GM23338 (cell line): Measurements from ENCODE around the gene CDK1. TPM values are rescaled to one million over a fixed set of nuclear protein-coding genes. Genes with fewer than 3 reads are reported as not detected.

Source experiments
- ATAC-seq: fragments of 200-7000 bp; cut with Tn5 transposase; 3 replicates; pipeline ENCODE4 v1.9.1; 2020
- DNase-seq: peaks from one replicate; pipeline ENCODE4 v3.0.0-alpha.2; 2015; ENCODE audit warnings: low spot score
- H2AFZ ChIP-seq: fragments of 200-600 bp; sonication (generic); 2 replicates; pipeline ENCODE4 v1.8.0; 2016; ENCODE audit warnings: antibody characterized with exemption, mild to moderate bottlenecking, moderate library complexity
- H3F3A ChIP-seq: fragments of 200-600 bp; sonication (generic); replicated peaks from 2 replicates; pipeline ENCODE4 v1.8.0; 2017; ENCODE audit warnings: antibody characterized with exemption, mixed run types, low read depth
- H3K27ac ChIP-seq: fragments of 200-600 bp; sonication (generic); 2 replicates; pipeline ENCODE4 v1.6.1; 2016; ENCODE audit warnings: low read depth
- H3K27me3 ChIP-seq: fragments of 200-600 bp; sonication (generic); 2 replicates; pipeline ENCODE4 v1.8.0; 2016; ENCODE audit warnings: mild to moderate bottlenecking, mixed run types, moderate library complexity; ENCODE audit not compliant: insufficient read depth
- H3K36me3 ChIP-seq: fragments of 200-600 bp; sonication (generic); 2 replicates; pipeline ENCODE4 v1.8.0; 2016; ENCODE audit warnings: mild to moderate bottlenecking; ENCODE audit not compliant: insufficient read depth
- H3K4me1 ChIP-seq: fragments of 200-600 bp; sonication (generic); 2 replicates; pipeline ENCODE4 v1.8.0; 2016; ENCODE audit warnings: mild to moderate bottlenecking, moderate library complexity; ENCODE audit not compliant: insufficient read depth
- H3K4me2 ChIP-seq: fragments of 200-600 bp; sonication (generic); 2 replicates; pipeline ENCODE4 v1.7.1; 2017; ENCODE audit warnings: mixed run types
- H3K4me3 ChIP-seq: fragments of 200-600 bp; sonication (generic); 2 replicates; pipeline ENCODE4 v1.6.1; 2016; ENCODE audit warnings: mixed run types
- H3K79me2 ChIP-seq: fragments of 200-600 bp; sonication (generic); replicated peaks from 2 replicates; pipeline ENCODE4 v1.8.0; 2017; ENCODE audit warnings: mild to moderate bottlenecking; ENCODE audit not compliant: insufficient read depth
- H3K9me2 ChIP-seq: fragments of 200-600 bp; sonication (generic); 2 replicates; pipeline ENCODE4 v1.8.0; 2017; ENCODE audit not compliant: insufficient read depth
- H4K20me1 ChIP-seq: fragments of 200-600 bp; sonication (generic); replicated peaks from 2 replicates; pipeline ENCODE4 v1.8.0; 2017; ENCODE audit warnings: mild to moderate bottlenecking; ENCODE audit not compliant: insufficient read depth
- H3K27ac Mint-ChIP-seq: 2 replicates; pipeline ENCODE4 v1.8.0; 2020; ENCODE audit warnings: inconsistent platforms, mild to moderate bottlenecking, moderate library complexity, mixed read lengths
- H3K27me3 Mint-ChIP-seq: 3 replicates; pipeline ENCODE4 v1.8.0; 2022; ENCODE audit warnings: low read depth, mild to moderate bottlenecking, moderate library complexity, mixed read lengths, inconsistent platforms; ENCODE audit not compliant: insufficient read depth, poor library complexity
- H3K36me3 Mint-ChIP-seq: 3 replicates; pipeline ENCODE4 v1.8.0; 2021; ENCODE audit warnings: low read depth, mild to moderate bottlenecking, inconsistent platforms, moderate library complexity, mixed read lengths
- H3K4me1 Mint-ChIP-seq: 3 replicates; pipeline ENCODE4 v1.8.0; 2020; ENCODE audit warnings: mild to moderate bottlenecking, inconsistent platforms, mixed read lengths
- H3K4me3 Mint-ChIP-seq: 3 replicates; pipeline ENCODE4 v1.8.0; 2021; ENCODE audit warnings: moderate library complexity, mild to moderate bottlenecking, inconsistent platforms, mixed read lengths
- H3K9me3 Mint-ChIP-seq: 3 replicates; pipeline ENCODE4 v1.8.0; 2020; ENCODE audit warnings: moderate library complexity, mild to moderate bottlenecking, inconsistent platforms, mixed read lengths
- CREB1 ChIP-seq: fragments of 250-450 bp; sonication (Bioruptor Pico); IDR thresholded peaks from 2 replicates; pipeline ENCODE4 v1.5.0; 2020; ENCODE audit warnings: low read depth, mild to moderate bottlenecking, moderate library complexity
- EZH2 ChIP-seq: fragments of 200-600 bp; sonication (generic); IDR thresholded peaks from one replicate; pipeline ENCODE4 v1.8.0; 2017; ENCODE audit warnings: antibody characterized with exemption, mild to moderate bottlenecking, low read depth; ENCODE audit not compliant: unreplicated experiment
- EZH2phosphoT487 ChIP-seq: fragments of 200-600 bp; sonication (generic); IDR thresholded peaks from one replicate; pipeline ENCODE4 v1.8.1; 2018; ENCODE audit warnings: antibody characterized with exemption; ENCODE audit not compliant: unreplicated experiment
- JUNB ChIP-seq: IDR thresholded peaks from one replicate; pipeline ENCODE4 v1.6.1; 2016; ENCODE audit warnings: antibody characterized with exemption; ENCODE audit not compliant: unreplicated experiment
- NANOG ChIP-seq: IDR thresholded peaks from 2 replicates; pipeline ENCODE4 v1.6.1; 2016; ENCODE audit warnings: antibody characterized with exemption, borderline replicate concordance
- ZNF114 ChIP-seq: fragments of 250-450 bp; sonication (Bioruptor Pico); IDR thresholded peaks from 2 replicates; pipeline ENCODE4 v1.5.0; 2020; ENCODE audit warnings: mild to moderate bottlenecking, moderate library complexity
- ZNF331 ChIP-seq: fragments of 250-450 bp; sonication (Bioruptor Pico); IDR thresholded peaks from 2 replicates; pipeline ENCODE4 v1.5.0; 2020; ENCODE audit warnings: low read depth, mild to moderate bottlenecking, moderate library complexity
- polyA plus RNA-seq: library from polyadenylated mRNA; unstranded; fragments of >200 nt; fragmentation: Nextera tagmentation; extraction: Ambion mirVana; gene quantifications from 2 replicates; pipeline ENCODE4 v1.2.1, GENCODE V29; 2016
- total RNA-seq: library from RNA; depleted of rRNA; stranded (reverse); fragments of >200 nt; shearing (Covaris generic); gene quantifications from 2 replicates; pipeline ENCODE4 v1.2.3, GENCODE V29; 2014
- TF ChIP-seq, protein P1 (sequence below), 2 experiments: fragments of 200-600 bp in 1 of 2; sonication (generic) in 1 of 2; conservative IDR thresholded peaks; 2 replicates each; pipeline versions ENCODE4 v1.5.1 to v1.6.1; 2016 to 2017; ENCODE audit warnings: antibody characterized with exemption in 2 of 2, low read depth in 2 of 2, mild to moderate bottlenecking in 2 of 2, moderate library complexity in 1 of 2
- TF ChIP-seq, protein P2 (sequence below): fragments of 250-450 bp; sonication (Bioruptor Pico); IDR thresholded peaks from 2 replicates; pipeline ENCODE4 v1.5.0; 2020; ENCODE audit warnings: mild to moderate bottlenecking, moderate library complexity
- TF ChIP-seq, protein P3 (sequence below): IDR thresholded peaks from one replicate; pipeline ENCODE4 v1.6.1; 2018; ENCODE audit warnings: antibody characterized with exemption; ENCODE audit not compliant: unreplicated experiment
- TF ChIP-seq, protein P4 (sequence below): IDR thresholded peaks from 2 replicates; pipeline ENCODE4 v1.6.1; 2016; ENCODE audit warnings: antibody characterized with exemption

The CDK1 gene
- total and polyA plus RNA-seq, 2 experiments from 2014 or later = 165 to 166 TPM

GRCh38 chr10:60739558-60739957 lies 38.7 kb upstream of the CDK1 start:
- H3K79me2 ChIP-seq = no peaks in the 10 kb centered on the region
- no peak overlapping the region for H3K4me3 ChIP-seq
- H2AFZ ChIP-seq = no peak overlapping the region
- H3F3A ChIP-seq = no peaks in the 10 kb centered on the region
- TF ChIP-seq EZH2phosphoT487 = no peak
- TF ChIP-seq, protein P1, sequence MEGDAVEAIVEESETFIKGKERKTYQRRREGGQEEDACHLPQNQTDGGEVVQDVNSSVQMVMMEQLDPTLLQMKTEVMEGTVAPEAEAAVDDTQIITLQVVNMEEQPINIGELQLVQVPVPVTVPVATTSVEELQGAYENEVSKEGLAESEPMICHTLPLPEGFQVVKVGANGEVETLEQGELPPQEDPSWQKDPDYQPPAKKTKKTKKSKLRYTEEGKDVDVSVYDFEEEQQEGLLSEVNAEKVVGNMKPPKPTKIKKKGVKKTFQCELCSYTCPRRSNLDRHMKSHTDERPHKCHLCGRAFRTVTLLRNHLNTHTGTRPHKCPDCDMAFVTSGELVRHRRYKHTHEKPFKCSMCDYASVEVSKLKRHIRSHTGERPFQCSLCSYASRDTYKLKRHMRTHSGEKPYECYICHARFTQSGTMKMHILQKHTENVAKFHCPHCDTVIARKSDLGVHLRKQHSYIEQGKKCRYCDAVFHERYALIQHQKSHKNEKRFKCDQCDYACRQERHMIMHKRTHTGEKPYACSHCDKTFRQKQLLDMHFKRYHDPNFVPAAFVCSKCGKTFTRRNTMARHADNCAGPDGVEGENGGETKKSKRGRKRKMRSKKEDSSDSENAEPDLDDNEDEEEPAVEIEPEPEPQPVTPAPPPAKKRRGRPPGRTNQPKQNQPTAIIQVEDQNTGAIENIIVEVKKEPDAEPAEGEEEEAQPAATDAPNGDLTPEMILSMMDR (conservative IDR thresholded peaks at IDR 0.05; ENCODE audit: low read depth in 2 of 2) = no peak
- TF ChIP-seq CREB1 = no peak
- TF ChIP-seq, protein P2, sequence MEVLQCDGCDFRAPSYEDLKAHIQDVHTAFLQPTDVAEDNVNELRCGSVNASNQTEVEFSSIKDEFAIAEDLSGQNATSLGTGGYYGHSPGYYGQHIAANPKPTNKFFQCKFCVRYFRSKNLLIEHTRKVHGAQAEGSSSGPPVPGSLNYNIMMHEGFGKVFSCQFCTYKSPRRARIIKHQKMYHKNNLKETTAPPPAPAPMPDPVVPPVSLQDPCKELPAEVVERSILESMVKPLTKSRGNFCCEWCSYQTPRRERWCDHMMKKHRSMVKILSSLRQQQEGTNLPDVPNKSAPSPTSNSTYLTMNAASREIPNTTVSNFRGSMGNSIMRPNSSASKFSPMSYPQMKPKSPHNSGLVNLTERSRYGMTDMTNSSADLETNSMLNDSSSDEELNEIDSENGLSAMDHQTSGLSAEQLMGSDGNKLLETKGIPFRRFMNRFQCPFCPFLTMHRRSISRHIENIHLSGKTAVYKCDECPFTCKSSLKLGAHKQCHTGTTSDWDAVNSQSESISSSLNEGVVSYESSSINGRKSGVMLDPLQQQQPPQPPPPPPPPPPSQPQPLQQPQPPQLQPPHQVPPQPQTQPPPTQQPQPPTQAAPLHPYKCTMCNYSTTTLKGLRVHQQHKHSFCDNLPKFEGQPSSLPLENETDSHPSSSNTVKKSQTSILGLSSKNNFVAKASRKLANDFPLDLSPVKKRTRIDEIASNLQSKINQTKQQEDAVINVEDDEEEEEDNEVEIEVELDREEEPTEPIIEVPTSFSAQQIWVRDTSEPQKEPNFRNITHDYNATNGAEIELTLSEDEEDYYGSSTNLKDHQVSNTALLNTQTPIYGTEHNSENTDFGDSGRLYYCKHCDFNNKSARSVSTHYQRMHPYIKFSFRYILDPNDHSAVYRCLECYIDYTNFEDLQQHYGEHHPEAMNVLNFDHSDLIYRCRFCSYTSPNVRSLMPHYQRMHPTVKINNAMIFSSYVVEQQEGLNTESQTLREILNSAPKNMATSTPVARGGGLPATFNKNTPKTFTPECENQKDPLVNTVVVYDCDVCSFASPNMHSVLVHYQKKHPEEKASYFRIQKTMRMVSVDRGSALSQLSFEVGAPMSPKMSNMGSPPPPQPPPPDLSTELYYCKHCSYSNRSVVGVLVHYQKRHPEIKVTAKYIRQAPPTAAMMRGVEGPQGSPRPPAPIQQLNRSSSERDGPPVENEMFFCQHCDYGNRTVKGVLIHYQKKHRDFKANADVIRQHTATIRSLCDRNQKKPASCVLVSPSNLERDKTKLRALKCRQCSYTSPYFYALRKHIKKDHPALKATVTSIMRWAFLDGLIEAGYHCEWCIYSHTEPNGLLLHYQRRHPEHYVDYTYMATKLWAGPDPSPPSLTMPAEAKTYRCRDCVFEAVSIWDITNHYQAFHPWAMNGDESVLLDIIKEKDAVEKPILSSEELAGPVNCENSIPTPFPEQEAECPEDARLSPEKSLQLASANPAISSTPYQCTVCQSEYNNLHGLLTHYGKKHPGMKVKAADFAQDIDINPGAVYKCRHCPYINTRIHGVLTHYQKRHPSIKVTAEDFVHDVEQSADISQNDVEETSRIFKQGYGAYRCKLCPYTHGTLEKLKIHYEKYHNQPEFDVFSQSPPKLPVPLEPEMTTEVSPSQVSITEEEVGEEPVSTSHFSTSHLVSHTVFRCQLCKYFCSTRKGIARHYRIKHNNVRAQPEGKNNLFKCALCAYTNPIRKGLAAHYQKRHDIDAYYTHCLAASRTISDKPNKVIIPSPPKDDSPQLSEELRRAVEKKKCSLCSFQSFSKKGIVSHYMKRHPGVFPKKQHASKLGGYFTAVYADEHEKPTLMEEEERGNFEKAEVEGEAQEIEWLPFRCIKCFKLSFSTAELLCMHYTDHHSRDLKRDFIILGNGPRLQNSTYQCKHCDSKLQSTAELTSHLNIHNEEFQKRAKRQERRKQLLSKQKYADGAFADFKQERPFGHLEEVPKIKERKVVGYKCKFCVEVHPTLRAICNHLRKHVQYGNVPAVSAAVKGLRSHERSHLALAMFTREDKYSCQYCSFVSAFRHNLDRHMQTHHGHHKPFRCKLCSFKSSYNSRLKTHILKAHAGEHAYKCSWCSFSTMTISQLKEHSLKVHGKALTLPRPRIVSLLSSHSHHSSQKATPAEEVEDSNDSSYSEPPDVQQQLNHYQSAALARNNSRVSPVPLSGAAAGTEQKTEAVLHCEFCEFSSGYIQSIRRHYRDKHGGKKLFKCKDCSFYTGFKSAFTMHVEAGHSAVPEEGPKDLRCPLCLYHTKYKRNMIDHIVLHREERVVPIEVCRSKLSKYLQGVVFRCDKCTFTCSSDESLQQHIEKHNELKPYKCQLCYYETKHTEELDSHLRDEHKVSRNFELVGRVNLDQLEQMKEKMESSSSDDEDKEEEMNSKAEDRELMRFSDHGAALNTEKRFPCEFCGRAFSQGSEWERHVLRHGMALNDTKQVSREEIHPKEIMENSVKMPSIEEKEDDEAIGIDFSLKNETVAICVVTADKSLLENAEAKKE (CRISPR knock-in tag) = no peak
- TF ChIP-seq EZH2 = no peak
- TF ChIP-seq, protein P3, sequence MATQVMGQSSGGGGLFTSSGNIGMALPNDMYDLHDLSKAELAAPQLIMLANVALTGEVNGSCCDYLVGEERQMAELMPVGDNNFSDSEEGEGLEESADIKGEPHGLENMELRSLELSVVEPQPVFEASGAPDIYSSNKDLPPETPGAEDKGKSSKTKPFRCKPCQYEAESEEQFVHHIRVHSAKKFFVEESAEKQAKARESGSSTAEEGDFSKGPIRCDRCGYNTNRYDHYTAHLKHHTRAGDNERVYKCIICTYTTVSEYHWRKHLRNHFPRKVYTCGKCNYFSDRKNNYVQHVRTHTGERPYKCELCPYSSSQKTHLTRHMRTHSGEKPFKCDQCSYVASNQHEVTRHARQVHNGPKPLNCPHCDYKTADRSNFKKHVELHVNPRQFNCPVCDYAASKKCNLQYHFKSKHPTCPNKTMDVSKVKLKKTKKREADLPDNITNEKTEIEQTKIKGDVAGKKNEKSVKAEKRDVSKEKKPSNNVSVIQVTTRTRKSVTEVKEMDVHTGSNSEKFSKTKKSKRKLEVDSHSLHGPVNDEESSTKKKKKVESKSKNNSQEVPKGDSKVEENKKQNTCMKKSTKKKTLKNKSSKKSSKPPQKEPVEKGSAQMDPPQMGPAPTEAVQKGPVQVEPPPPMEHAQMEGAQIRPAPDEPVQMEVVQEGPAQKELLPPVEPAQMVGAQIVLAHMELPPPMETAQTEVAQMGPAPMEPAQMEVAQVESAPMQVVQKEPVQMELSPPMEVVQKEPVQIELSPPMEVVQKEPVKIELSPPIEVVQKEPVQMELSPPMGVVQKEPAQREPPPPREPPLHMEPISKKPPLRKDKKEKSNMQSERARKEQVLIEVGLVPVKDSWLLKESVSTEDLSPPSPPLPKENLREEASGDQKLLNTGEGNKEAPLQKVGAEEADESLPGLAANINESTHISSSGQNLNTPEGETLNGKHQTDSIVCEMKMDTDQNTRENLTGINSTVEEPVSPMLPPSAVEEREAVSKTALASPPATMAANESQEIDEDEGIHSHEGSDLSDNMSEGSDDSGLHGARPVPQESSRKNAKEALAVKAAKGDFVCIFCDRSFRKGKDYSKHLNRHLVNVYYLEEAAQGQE = no peak
- no peak for TF ChIP-seq ZNF331
- TF ChIP-seq NANOG = no peak
- TF ChIP-seq, protein P4, sequence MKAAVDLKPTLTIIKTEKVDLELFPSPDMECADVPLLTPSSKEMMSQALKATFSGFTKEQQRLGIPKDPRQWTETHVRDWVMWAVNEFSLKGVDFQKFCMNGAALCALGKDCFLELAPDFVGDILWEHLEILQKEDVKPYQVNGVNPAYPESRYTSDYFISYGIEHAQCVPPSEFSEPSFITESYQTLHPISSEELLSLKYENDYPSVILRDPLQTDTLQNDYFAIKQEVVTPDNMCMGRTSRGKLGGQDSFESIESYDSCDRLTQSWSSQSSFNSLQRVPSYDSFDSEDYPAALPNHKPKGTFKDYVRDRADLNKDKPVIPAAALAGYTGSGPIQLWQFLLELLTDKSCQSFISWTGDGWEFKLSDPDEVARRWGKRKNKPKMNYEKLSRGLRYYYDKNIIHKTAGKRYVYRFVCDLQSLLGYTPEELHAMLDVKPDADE = no peak
- no peak for TF ChIP-seq JUNB
- no peak for TF ChIP-seq ZNF114 (CRISPR knock-in tag)
- 0 out of 2 replicates have a peak, but pooled peaks cover 3% of the 10 kb centered on the region for H3K9me2 ChIP-seq
- H3K27me3 ChIP-seq = no peaks in the 10 kb centered on the region; the same call in 1 of the 2 replicates
- H3K4me2 ChIP-seq = no peak overlapping the region
- H3K27ac ChIP-seq = no peak overlapping the region
- Mint-ChIP-seq H3K4me1 (peaks cover 12% of the 10 kb centered on the region), H3K36me3 (no peaks in the 10 kb centered on the region), H3K27me3 (no peaks in the 10 kb centered on the region), H3K27ac (no peak overlapping the region), H3K9me3 (no peaks in the 10 kb centered on the region), H3K4me3 (no peak overlapping the region)
- DNase-seq (no peak), ATAC-seq (no peak)
- no peaks in the 10 kb centered on the region for H3K36me3 ChIP-seq
- peaks cover 29% of the 10 kb centered on the region for H3K4me1 ChIP-seq
- no peaks in the 10 kb centered on the region for H4K20me1 ChIP-seq
